ENCODE measurements around the gene IMPA2. TPM values are rescaled to one million over a fixed set of nuclear protein-coding genes. Genes with fewer than 3 reads are reported as not detected.
A peak's percentile ranks its signal among the peaks of the same experiment; 100 is the strongest.
"Not testable (repeated sequence)": the region's sequence is repeated elsewhere in the genome, so short reads cannot be mapped to it uniquely, and the experiment has no call there.

IMPA2 gene
- total RNA-seq, 2 donors from 2014 or later: 18.3 to 23.7 TPM

DNA sequence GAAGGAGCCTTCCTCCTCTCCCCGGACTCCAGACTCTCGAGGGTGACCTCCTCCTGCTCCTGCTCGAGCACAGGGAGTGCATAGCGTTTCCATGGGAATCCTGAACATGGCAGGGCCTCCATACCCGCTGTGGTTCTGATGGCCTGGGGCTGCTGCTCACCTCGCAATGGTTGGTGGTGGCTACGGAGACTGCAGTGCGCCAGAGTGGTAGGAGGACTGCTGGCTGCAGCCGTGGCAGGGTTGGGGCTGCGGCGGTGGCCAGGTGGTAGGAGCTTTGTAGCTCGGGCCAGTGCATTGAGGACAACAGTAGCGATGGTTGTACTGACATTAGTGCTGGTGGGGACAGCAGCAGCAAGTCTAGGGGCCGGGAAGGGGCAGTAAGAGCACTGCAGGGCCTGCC, 80.4 kb downstream of the IMPA2 start:
- no peaks in the 10 kb centered on the region for H3K4me1 Mint-ChIP-seq
- no peaks in the 10 kb centered on the region for H3K36me3 Mint-ChIP-seq (ENCODE audit: low read depth)
- no peak overlapping the region for H3K27ac Mint-ChIP-seq
- ATAC-seq (replicated peaks): no peak
- no peaks in the 10 kb centered on the region for H3K9me3 Mint-ChIP-seq
- H3K27me3 Mint-ChIP-seq: no peaks in the 10 kb centered on the region
- H3K4me3 Mint-ChIP-seq: no peak overlapping the region

DNA sequence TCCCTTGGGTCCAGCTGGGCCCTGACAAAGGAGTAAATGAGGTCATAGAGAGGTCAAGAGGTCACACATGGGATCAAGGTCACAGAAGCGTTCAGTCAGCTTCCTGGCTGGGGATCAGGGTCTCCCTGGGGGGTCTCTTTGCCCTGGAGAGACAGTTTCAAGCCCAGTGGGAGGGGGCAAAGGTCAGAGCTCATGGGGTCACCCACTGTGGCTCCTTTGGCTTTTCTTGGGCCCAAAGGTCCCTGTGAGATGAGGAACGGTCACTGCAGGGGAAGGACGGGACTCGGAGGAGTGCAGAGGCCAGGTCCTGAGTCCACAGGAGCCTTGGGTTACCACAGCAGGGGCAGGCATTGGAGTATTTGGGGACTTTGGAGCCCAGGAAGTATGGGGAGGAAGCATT, 81.7 kb downstream of the IMPA2 start:
- Mint-ChIP-seq H3K27me3 (no peaks in the 10 kb centered on the region), H3K9me3 (no peaks in the 10 kb centered on the region), H3K4me1 (no peaks in the 10 kb centered on the region), H3K27ac (no peak overlapping the region), H3K36me3 (ENCODE audit: low read depth) (no peaks in the 10 kb centered on the region), H3K4me3 (no peak overlapping the region)
- ATAC-seq (replicated peaks): no peak

DNA sequence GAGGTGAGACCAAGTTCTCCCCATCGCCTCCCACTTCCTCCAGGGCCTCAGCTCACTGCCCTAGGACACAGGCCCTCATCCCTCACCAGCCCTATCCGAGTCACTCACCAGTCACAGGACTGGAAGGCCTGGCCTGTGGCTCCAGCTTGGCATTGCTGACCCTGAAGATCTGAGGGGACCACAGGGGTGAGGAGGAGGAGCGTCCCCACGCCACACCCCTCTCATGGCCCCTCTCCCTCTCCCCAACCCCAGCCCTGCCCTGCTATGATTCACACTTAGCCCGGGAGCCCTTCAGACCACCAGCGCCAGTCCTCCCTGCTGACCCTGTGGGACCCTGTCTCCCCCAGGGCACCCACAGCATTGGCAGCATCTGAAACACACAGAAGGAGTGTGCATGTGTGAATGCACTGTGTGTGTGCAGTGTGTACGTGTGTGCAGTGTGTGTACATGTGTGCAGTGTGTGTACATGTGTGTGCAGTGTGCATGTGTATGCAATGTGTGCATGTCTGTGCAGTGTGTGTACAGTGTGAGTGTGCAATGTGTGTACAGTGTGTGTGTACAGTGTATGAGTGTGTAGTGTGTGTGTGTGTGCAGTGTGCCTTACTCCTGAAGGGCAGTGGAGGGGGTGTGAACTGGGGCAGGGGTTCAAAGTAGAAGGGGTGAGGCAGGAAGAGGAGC, 82.9 kb downstream of the IMPA2 start:
- Mint-ChIP-seq H3K4me1 (no peaks in the 10 kb centered on the region), H3K27ac (no peak overlapping the region), H3K27me3 (peaks cover 4% of the 10 kb centered on the region), H3K9me3 (no peaks in the 10 kb centered on the region), H3K36me3 (ENCODE audit: low read depth) (no peaks in the 10 kb centered on the region), H3K4me3 (no peak overlapping the region)
- no peak for ATAC-seq (replicated peaks)

- no peaks in the 10 kb centered on the region for H3K36me3 Mint-ChIP-seq (ENCODE audit: low read depth)
- ATAC-seq (replicated peaks): no peak
- H3K4me1 Mint-ChIP-seq: no peaks in the 10 kb centered on the region
- peaks cover 4% of the 10 kb centered on the region for H3K27me3 Mint-ChIP-seq
- no peaks in the 10 kb centered on the region for H3K9me3 Mint-ChIP-seq
- no peak overlapping the region for H3K4me3 Mint-ChIP-seq
- H3K27ac Mint-ChIP-seq: no peak overlapping the region
These were observed 84.1 kb downstream of the IMPA2 start for GRCh38 chr18:12065397-12065796.

- no peaks in the 10 kb centered on the region for H3K9me3 Mint-ChIP-seq
- H3K36me3 Mint-ChIP-seq (ENCODE audit: low read depth): no peaks in the 10 kb centered on the region
- H3K4me1 Mint-ChIP-seq: no peaks in the 10 kb centered on the region
- H3K4me3 Mint-ChIP-seq: no peak overlapping the region
- H3K27ac Mint-ChIP-seq: no peak overlapping the region
- no peak for ATAC-seq (replicated peaks)
- peaks cover 7% of the 10 kb centered on the region for H3K27me3 Mint-ChIP-seq
These were observed 85.7 kb downstream of the IMPA2 start for GRCh38 chr18:12066910-12067511.

GRCh38 chr18:12067671-12068070, 86.4 kb downstream of the IMPA2 start:
- Mint-ChIP-seq H3K9me3 (no peaks in the 10 kb centered on the region), H3K36me3 (ENCODE audit: low read depth) (no peaks in the 10 kb centered on the region), H3K4me1 (no peaks in the 10 kb centered on the region), H3K27ac (no peak overlapping the region), H3K27me3 (peaks cover 7% of the 10 kb centered on the region), H3K4me3 (no peak overlapping the region)
- no peak for ATAC-seq (replicated peaks)

DNA sequence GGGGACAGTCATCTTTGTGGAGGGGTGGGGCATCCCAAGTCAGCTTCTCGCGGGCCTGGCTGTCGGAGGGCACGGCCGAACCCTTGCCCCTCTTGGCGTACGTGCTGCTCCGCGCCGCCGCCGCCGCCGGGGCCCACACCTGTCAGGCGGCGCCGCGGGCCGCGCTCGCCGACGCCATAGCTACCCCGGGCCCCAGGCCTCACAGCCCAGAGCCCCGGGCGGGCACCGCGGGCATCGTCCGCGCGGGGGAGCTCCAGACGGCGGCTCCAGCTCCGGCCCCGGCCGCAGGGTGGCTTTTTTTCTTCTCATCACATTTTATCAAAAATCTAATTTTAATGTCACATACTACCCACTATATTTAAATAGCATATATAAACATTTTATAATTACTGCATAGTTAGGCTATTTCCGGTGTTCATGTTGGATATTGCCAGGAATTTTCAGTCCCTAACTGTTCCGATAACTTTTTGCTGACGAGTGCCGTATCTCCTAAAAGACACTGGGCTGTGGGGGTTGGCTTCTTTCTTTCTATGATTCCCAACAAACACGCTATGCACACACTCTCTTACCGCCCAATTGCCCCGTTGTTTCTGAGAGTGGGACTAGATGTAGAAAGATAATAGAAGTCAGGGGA, 87.1 kb downstream of the IMPA2 start:
- not testable (repeated sequence) for H3K4me3 Mint-ChIP-seq; H3K36me3 Mint-ChIP-seq (ENCODE audit: low read depth); ATAC-seq (replicated peaks); H3K9me3 Mint-ChIP-seq; H3K4me1 Mint-ChIP-seq; H3K27ac Mint-ChIP-seq
- H3K27me3 Mint-ChIP-seq: peaks cover 10% of the 10 kb centered on the region

DNA sequence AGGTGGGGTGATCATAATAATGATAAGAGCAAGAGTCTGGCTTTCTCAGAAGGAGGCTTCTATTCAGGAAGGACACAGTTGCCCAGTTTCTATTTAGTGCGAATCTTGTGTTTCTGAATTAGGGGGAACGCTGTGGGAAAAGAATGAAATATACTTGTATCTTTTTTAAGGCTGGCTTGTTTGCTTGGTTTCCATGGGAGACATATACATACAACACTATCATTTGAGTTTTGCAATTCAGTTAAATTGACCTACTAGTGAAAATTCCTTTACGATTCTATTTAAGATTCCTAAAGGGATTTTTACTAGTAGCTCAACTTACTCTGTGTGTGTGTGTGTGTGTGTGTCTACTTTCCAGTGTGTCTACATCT, 87.6 kb downstream of the IMPA2 start:
- no peak overlapping the region for H3K27ac Mint-ChIP-seq
- ATAC-seq (replicated peaks): no peak
- H3K4me1 Mint-ChIP-seq: no peaks in the 10 kb centered on the region
- peaks cover 12% of the 10 kb centered on the region for H3K27me3 Mint-ChIP-seq
- H3K9me3 Mint-ChIP-seq: no peaks in the 10 kb centered on the region
- no peaks in the 10 kb centered on the region for H3K36me3 Mint-ChIP-seq (ENCODE audit: low read depth)
- no peak overlapping the region for H3K4me3 Mint-ChIP-seq

DNA sequence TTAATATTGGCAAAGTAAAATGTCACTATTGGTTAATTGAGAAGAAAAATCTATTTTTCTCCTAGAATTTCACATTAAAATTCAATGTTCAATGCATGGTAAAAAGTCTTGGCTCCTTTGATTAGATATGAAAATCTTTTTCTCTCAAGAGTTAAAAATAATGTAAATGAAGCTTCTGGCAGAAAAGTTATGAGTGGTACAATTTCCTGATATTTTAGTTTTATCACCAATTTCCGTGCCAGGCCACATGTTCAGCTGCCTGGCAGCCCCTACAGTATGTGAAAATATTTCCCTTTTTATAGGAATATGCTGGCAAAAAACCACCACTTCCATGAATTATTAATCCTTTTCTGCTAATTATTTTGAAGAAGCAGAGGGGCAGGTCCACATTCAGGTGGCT, 89.8 kb downstream of the IMPA2 start:
- peaks cover 28% of the 10 kb centered on the region for H3K27me3 Mint-ChIP-seq
- H3K27ac Mint-ChIP-seq; H3K36me3 Mint-ChIP-seq (ENCODE audit: low read depth); ATAC-seq (replicated peaks); H3K4me1 Mint-ChIP-seq; H3K4me3 Mint-ChIP-seq; H3K9me3 Mint-ChIP-seq: not testable (repeated sequence)

- H3K27me3 Mint-ChIP-seq: peaks cover 28% of the 10 kb centered on the region
These were observed 91.7 kb downstream of the IMPA2 start for GRCh38 chr18:12072996-12073395.

GRCh38 chr18:12074736-12075135, 93.4 kb downstream of the IMPA2 start:
- no peaks in the 10 kb centered on the region for H3K36me3 Mint-ChIP-seq (ENCODE audit: low read depth)
- no peaks in the 10 kb centered on the region for H3K9me3 Mint-ChIP-seq
- no peak for ATAC-seq (replicated peaks)
- H3K4me1 Mint-ChIP-seq: no peaks in the 10 kb centered on the region
- H3K27me3 Mint-ChIP-seq: peaks cover 24% of the 10 kb centered on the region
- no peak overlapping the region for H3K27ac Mint-ChIP-seq
- no peak overlapping the region for H3K4me3 Mint-ChIP-seq

More at GRCh38 chr18:12072996-12073395, 91.7 kb downstream of the IMPA2 start:
- Mint-ChIP-seq H3K4me1 (no peaks in the 10 kb centered on the region), H3K36me3 (ENCODE audit: low read depth) (no peaks in the 10 kb centered on the region), H3K9me3 (no peaks in the 10 kb centered on the region), H3K27ac (no peak overlapping the region), H3K4me3 (no peak overlapping the region)
- ATAC-seq (replicated peaks): no peak

DNA sequence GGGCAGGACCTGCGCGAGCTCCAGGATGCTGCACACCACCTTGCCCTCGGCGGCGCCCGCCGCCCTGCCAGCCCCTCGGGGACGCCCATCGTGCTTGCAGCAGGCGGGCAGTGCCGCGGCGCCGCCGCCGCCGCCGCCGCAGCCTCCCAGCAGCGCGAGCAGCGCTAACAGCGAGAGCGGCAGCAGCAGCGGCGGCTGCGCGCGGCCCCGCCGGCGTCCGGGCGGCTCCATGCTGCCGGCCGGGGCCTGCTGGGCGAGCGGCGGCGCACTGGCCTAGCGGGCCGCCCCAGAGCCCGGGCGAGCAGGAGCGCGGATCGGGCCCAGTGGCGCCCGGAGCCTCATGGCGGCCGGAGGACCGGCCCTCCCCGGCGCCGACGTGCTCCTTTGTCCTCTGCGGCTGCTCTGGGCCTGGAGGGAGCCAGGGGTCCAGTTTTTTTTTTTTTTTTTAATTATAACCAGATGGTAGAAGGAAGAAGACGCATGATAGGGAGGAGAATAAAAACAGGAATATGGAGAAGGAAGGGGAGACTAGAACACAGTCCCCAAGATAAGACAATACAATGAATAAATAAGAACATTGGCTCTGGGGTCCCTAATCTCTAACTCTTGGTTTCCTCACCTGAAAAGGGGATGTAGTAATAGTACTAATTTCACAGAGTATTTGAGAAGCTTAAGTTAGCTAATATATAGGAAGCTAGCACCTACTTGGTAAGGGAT, 95.3 kb downstream of the IMPA2 start:
- Mint-ChIP-seq H3K27ac (no peak overlapping the region), H3K9me3 (no peaks in the 10 kb centered on the region), H3K36me3 (ENCODE audit: low read depth) (no peaks in the 10 kb centered on the region), H3K27me3 (peaks cover 21% of the 10 kb centered on the region), H3K4me1 (no peaks in the 10 kb centered on the region), H3K4me3 (peak overlapping the region; percentile 30)
- ATAC-seq (replicated peaks): peak; percentile 23

DNA sequence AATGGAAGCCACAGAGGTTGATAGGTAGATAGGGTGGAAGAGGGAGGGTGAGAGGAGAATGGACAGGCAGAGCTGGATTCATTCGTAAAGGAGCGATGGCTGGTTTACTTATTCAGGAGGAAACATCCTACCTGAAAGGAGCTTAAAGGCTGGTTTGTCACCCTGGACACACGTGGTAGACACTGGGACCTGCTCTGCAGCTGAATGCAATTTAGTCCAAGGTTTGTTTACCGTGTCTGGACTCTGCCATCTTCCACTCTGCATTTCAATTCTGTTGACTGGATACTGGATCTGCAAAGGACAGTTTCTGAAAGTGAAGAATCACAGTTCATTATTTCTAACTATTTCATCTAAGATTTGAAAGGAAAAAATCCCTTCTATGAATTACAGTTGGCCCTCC, 96.7 kb downstream of the IMPA2 start:
- H3K27me3 Mint-ChIP-seq: peaks cover 21% of the 10 kb centered on the region
- H3K9me3 Mint-ChIP-seq; ATAC-seq (replicated peaks); H3K4me1 Mint-ChIP-seq; H3K4me3 Mint-ChIP-seq; H3K27ac Mint-ChIP-seq; H3K36me3 Mint-ChIP-seq (ENCODE audit: low read depth): not testable (repeated sequence)

GRCh38 chr18:12079491-12080237, 98.4 kb downstream of the IMPA2 start:
- Mint-ChIP-seq H3K36me3 (ENCODE audit: low read depth) (no peaks in the 10 kb centered on the region), H3K27ac (no peak overlapping the region), H3K4me3 (no peak overlapping the region), H3K9me3 (no peaks in the 10 kb centered on the region), H3K27me3 (peaks cover 18% of the 10 kb centered on the region), H3K4me1 (no peaks in the 10 kb centered on the region)
- no peak for ATAC-seq (replicated peaks)
